ENCODE results near the gene PAX8.
"Not testable (repeated sequence)": the region's sequence is repeated elsewhere in the genome, so short reads cannot be mapped to it uniquely, and the experiment has no call there.

PAX8 gene

GRCh38 chr2:113278742-113279139, at the start of gene PAX8:
TSS of gene PAX8 (minus strand) at chr2:113278921. CDS start at chr2:113278394, 527 bp downstream.
- DNase-seq = no peak

- DNase-seq = no peak
Observed at GRCh38 chr2:113328043-113328442, 49.3 kb upstream of the PAX8 start.

- not testable (repeated sequence) for DNase-seq
Observed at GRCh38 chr2:113325161-113325731, 46.5 kb upstream of the PAX8 start.

GRCh38 chr2:113324684-113325160, 46.0 kb upstream of the PAX8 start:
- DNase-seq = peak; percentile 16

GRCh38 chr2:113323129-113323528, 44.4 kb upstream of the PAX8 start:
- DNase-seq = not testable (repeated sequence)

GRCh38 chr2:113320106-113320505, 41.4 kb upstream of the PAX8 start:
- DNase-seq = not testable (repeated sequence)

- DNase-seq = not testable (repeated sequence)
Observed at GRCh38 chr2:113318941-113319340, 40.2 kb upstream of the PAX8 start.

- DNase-seq = no peak
Observed at GRCh38 chr2:113316085-113316484, 37.4 kb upstream of the PAX8 start.

GRCh38 chr2:113314663-113315062, 35.9 kb upstream of the PAX8 start:
- not testable (repeated sequence) for DNase-seq

- DNase-seq = not testable (repeated sequence)
Observed at GRCh38 chr2:113314176-113314575, 35.5 kb upstream of the PAX8 start.

- DNase-seq = not testable (repeated sequence)
Observed at GRCh38 chr2:113311781-113312180, 33.1 kb upstream of the PAX8 start.

GRCh38 chr2:113311191-113311590, 32.5 kb upstream of the PAX8 start:
- DNase-seq = not testable (repeated sequence)

- DNase-seq = peak; percentile 51
Observed at GRCh38 chr2:113309655-113310387, 31.1 kb upstream of the PAX8 start.

- not testable (repeated sequence) for DNase-seq
Observed at GRCh38 chr2:113308784-113309183, 30.1 kb upstream of the PAX8 start.

GRCh38 chr2:113306207-113306606, 27.5 kb upstream of the PAX8 start:
- DNase-seq = not testable (repeated sequence)

- DNase-seq = not testable (repeated sequence)
Observed at GRCh38 chr2:113305749-113306148, 27.0 kb upstream of the PAX8 start.

- DNase-seq = no peak
Observed at GRCh38 chr2:113305146-113305545, 26.4 kb upstream of the PAX8 start.

GRCh38 chr2:113304702-113305101, 26.0 kb upstream of the PAX8 start:
- DNase-seq = no peak

GRCh38 chr2:113302216-113302980, 23.7 kb upstream of the PAX8 start:
- not testable (repeated sequence) for DNase-seq

GRCh38 chr2:113300281-113300680, 21.6 kb upstream of the PAX8 start:
- no peak for DNase-seq

- no peak for DNase-seq
Observed at GRCh38 chr2:113298176-113298575, 19.5 kb upstream of the PAX8 start.

GRCh38 chr2:113297590-113297989, 18.9 kb upstream of the PAX8 start:
- DNase-seq = peak; percentile 38

GRCh38 chr2:113291191-113291590, 12.5 kb upstream of the PAX8 start:
- DNase-seq = no peak
